Osteoblast (primary cell): Measurements from ENCODE around the gene LIMA1. TPM values are rescaled to one million over a fixed set of nuclear protein-coding genes. Genes with fewer than 3 reads are reported as not detected.

Source experiments
- DNase-seq: peaks from one replicate; pipeline ENCODE4 v3.0.0; 2011; ENCODE audit warnings: low spot score, mixed read lengths; ENCODE audit not compliant: insufficient read length; ENCODE audit errors: missing footprints
- H2AFZ ChIP-seq: 2 replicates; pipeline ENCODE4 v1.6.0; 2011; ENCODE audit warnings: mild to moderate bottlenecking, low read length
- H3K27ac ChIP-seq: 2 replicates; pipeline ENCODE4 v1.5.1; 2011; ENCODE audit warnings: mild to moderate bottlenecking, low read depth, low read length, moderate library complexity
- H3K27me3 ChIP-seq: 2 replicates; pipeline ENCODE4 v1.6.0; 2012; ENCODE audit warnings: mild to moderate bottlenecking, control low read depth, inconsistent platforms, low read length, moderate library complexity; ENCODE audit not compliant: insufficient read depth
- H3K36me3 ChIP-seq: 2 replicates; pipeline ENCODE4 v1.5.1; 2011; ENCODE audit warnings: mild to moderate bottlenecking, low read length, control low read depth, moderate library complexity; ENCODE audit not compliant: insufficient read depth
- H3K4me1 ChIP-seq: 2 replicates; pipeline ENCODE4 v1.5.1; 2011; ENCODE audit warnings: mild to moderate bottlenecking, low read length, control low read depth, moderate library complexity; ENCODE audit not compliant: insufficient read depth
- H3K4me2 ChIP-seq: 2 replicates; pipeline ENCODE4 v1.6.0; 2011; ENCODE audit warnings: mild to moderate bottlenecking, low read length; ENCODE audit not compliant: insufficient read depth
- H3K4me3 ChIP-seq: fragments of 200-600 bp; sonication (generic); 3 replicates; pipeline ENCODE4 v1.5.1; 2012; ENCODE audit warnings: mild to moderate bottlenecking, low read length, inconsistent platforms; ENCODE audit not compliant: insufficient read depth
- H3K79me2 ChIP-seq: 2 replicates; pipeline ENCODE4 v1.6.0; 2012; ENCODE audit warnings: mild to moderate bottlenecking, low read length, control low read depth, inconsistent platforms; ENCODE audit not compliant: insufficient read depth
- H3K9me3 ChIP-seq: 2 replicates; pipeline ENCODE4 v1.5.1; 2011; ENCODE audit warnings: low read depth, low read length, control low read depth
- H4K20me1 ChIP-seq: 2 replicates; pipeline ENCODE4 v1.6.0; 2012; ENCODE audit warnings: mild to moderate bottlenecking, low read length, control low read depth; ENCODE audit not compliant: insufficient read depth
- total RNA-seq: library from RNA; depleted of rRNA; stranded (reverse); fragments of >200 nt; gene quantifications from 2 replicates; pipeline ENCODE4 v1.2.3, GENCODE V29; 2012
- TF ChIP-seq, protein P1 (sequence below): IDR thresholded peaks from 2 replicates; pipeline ENCODE4 v1.5.1; 2011; ENCODE audit warnings: mild to moderate bottlenecking, low read depth, low read length, moderate library complexity; ENCODE audit errors: extremely low read depth

The LIMA1 gene
- total RNA-seq, 1 donor, result 433 TPM

DNA sequence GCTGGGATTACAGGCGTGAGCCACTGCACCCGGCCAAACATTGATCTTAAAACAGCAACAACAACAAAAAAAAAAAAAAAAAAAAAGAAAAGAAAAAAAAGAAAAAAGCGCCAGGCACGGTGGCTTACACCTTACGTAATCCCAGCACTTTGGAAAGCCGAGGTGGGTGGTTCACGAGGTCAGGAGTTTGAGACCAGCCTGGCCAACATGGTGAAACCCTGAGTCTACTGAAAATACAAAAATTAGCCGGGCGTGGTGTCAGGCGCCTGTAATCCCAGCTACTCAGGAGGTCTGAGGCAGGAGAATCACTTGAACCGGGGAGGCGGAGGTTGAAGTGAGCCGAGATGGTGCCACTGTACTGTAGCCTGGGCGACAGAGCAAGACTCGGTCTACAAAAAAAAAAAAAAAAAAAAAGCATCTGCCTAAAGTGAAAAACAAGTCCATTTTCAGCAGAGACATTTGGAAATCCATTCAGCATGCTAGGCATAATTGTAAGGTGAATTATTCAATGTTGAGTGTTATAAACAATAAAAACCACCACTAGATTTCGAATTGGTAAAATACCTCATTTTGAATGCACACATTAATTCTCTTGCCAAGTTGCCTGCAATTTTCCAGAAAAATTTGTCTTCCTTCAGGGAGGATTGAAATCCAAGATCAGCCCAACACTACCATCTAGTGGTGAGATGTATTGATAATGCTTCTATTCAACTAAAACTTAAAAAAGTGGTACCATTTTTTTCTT lies 108.2 kb downstream of the LIMA1 start:
- Histone ChIP-seq H4K20me1 (peaks cover 2% of the 10 kb centered on the region), H3K27me3 (no peaks in the 10 kb centered on the region), H3K36me3 (peaks cover 51% of the 10 kb centered on the region), H2AFZ (no peak overlapping the region), H3K9me3 (no peaks in the 10 kb centered on the region), H3K79me2 (peaks cover 2% of the 10 kb centered on the region), H3K27ac (no peak overlapping the region), H3K4me2 (no peak overlapping the region), H3K4me3 (no peak overlapping the region), H3K4me1 (no peaks in the 10 kb centered on the region)
- TF ChIP-seq, protein P1, sequence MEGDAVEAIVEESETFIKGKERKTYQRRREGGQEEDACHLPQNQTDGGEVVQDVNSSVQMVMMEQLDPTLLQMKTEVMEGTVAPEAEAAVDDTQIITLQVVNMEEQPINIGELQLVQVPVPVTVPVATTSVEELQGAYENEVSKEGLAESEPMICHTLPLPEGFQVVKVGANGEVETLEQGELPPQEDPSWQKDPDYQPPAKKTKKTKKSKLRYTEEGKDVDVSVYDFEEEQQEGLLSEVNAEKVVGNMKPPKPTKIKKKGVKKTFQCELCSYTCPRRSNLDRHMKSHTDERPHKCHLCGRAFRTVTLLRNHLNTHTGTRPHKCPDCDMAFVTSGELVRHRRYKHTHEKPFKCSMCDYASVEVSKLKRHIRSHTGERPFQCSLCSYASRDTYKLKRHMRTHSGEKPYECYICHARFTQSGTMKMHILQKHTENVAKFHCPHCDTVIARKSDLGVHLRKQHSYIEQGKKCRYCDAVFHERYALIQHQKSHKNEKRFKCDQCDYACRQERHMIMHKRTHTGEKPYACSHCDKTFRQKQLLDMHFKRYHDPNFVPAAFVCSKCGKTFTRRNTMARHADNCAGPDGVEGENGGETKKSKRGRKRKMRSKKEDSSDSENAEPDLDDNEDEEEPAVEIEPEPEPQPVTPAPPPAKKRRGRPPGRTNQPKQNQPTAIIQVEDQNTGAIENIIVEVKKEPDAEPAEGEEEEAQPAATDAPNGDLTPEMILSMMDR, result peak; percentile 62
- DNase-seq, result peak; percentile 89

DNA sequence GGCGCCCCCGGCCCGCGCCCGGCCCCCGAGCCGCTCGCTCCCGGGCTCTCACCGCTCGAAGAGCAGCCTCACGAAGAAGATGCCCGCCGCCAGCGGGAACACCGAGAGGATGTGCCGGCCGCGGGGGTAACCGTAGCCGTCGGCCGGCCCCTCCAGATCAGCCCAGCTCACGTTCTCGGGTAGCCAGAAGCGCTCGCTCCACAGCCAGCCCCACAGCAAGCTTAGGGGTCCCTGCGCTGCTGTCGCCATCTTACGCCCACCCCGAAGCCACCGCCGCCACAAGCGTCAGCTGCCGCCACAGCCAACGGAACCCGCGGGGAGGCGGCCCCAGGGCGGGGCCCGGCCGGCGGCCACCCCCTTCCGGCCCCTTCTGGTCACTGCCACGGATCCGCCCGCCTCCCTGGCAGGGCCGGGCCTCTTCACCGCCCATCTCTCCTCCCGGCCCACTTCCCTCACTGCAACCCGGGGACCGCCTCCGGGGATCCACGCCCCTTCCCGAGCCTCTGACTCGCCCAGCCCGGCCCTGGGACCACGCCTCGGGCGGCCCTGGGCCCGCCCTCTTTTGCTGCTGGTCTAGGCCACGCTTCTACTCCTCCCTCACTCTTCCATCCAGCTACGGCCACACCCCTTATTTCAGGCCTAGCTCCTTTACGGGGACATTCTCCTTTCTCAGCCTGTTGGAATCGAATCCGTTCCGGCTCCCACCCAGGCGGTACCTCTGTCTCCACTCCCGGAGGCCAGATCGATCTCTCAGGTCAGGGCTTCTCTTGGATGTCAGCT lies 116.1 kb downstream of the LIMA1 start, which contains the start of gene CERS5:
TSS of gene CERS5 (minus strand) at position 321 of the 780 bp plus-strand sequence. CDS start at position 249, 72 bp downstream.
- Histone ChIP-seq H4K20me1 (peaks cover 5% of the 10 kb centered on the region), H3K4me2 (peak within 1 kb of the TSS; percentile 93), H3K9me3 (no peaks in the 10 kb centered on the region), H3K79me2 (peaks cover 48% of the 10 kb centered on the region), H3K36me3 (no peaks in the 10 kb centered on the region), H3K4me1 (peaks cover 10% of the 10 kb centered on the region), H3K4me3 (peak within 1 kb of the TSS; percentile 85), H3K27me3 (no peaks in the 10 kb centered on the region), H2AFZ (peak within 1 kb of the TSS; percentile 84), H3K27ac (peak within 1 kb of the TSS; percentile 76)
- TF ChIP-seq, protein P1, result no peak
- DNase-seq, result peak; percentile 99

DNA sequence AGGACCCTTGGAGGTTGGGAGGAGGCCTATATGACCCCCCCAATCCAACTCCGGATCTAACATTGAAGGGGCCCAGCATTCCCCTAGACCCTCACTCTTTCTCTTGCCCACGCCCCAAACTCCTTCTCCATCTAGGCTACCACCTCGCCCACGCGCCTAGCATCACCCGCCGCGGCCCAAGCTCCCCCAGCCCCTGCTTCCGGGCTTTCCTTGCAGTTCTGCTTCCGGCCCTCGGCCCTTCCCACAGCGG lies 116.6 kb downstream of the LIMA1 start:
- Histone ChIP-seq H2AFZ (peak overlapping the region; percentile 69), H3K4me3 (peak overlapping the region; percentile 85), H3K4me2 (peak overlapping the region; percentile 93), H3K27ac (peak overlapping the region; percentile 76), H3K9me3 (no peaks in the 10 kb centered on the region), H4K20me1 (peaks cover 8% of the 10 kb centered on the region), H3K4me1 (peaks cover 12% of the 10 kb centered on the region), H3K79me2 (peaks cover 53% of the 10 kb centered on the region), H3K27me3 (no peaks in the 10 kb centered on the region), H3K36me3 (no peaks in the 10 kb centered on the region)
- DNase-seq, result peak; percentile 68
- TF ChIP-seq, protein P1, result no peak

DNA sequence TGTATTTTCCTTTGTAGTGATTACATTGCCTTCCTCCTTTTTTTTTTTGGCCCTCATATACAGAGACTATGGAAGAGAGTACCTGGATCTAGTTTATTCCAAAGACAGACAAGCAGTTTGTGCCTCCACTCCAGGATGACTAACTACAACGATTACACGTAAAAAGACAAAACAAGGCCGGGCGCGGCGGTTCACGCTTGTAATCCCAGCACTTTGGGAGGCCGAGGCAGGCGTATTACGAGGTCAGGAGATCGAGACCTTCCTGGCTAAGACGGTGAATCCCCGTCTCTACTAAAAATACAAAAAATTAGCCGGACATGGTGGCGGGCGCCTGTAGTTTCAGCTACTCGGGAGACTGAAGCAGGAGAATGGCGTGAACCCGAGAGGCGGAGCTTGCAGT lies 118.4 kb downstream of the LIMA1 start:
- peaks cover 12% of the 10 kb centered on the region for H3K4me1 ChIP-seq
- no peaks in the 10 kb centered on the region for H3K9me3 ChIP-seq
- peak; percentile 25 for DNase-seq
- TF ChIP-seq, protein P1, result no peak
- no peaks in the 10 kb centered on the region for H3K27me3 ChIP-seq
- no peak overlapping the region for H2AFZ ChIP-seq
- H3K4me3 ChIP-seq, result no peak overlapping the region
- no peak overlapping the region for H3K4me2 ChIP-seq
- H3K79me2 ChIP-seq, result peaks cover 69% of the 10 kb centered on the region
- peaks cover 13% of the 10 kb centered on the region for H4K20me1 ChIP-seq
- H3K27ac ChIP-seq, result no peak overlapping the region
- no peaks in the 10 kb centered on the region for H3K36me3 ChIP-seq
